ENCODE data around the gene ROR2. TPM values are rescaled to one million over a fixed set of nuclear protein-coding genes. Genes with fewer than 3 reads are reported as not detected.

ROR2 gene
- total and polyA plus RNA-seq, 2 experiments from 2014 or later, result 8.1 to 18.8 TPM

GRCh38 chr9:91847581-91848091 is 102.4 kb downstream of the ROR2 start:
- H3K4me1 Mint-ChIP-seq, result peaks cover 34% of the 10 kb centered on the region
- no peaks in the 10 kb centered on the region for H3K36me3 ChIP-seq (ENCODE audit: insufficient read depth)
- no peak for ATAC-seq

More at GRCh38 chr9:91847581-91848091, 102.4 kb downstream of the ROR2 start:
- no peaks in the 10 kb centered on the region for H3F3A ChIP-seq (replicated peaks; ENCODE audit: low read depth)
- H3K9me3 Mint-ChIP-seq, result no peaks in the 10 kb centered on the region
- TF ChIP-seq REST (IDR thresholded peaks at IDR 0.05; ENCODE audit: unreplicated experiment) (no peak), JUNB (IDR thresholded peaks at IDR 0.05; ENCODE audit: unreplicated experiment) (no peak), POLR2AphosphoS5 (IDR thresholded peaks at IDR 0.05; ENCODE audit: low read depth) (no peak), STAT1 (IDR thresholded peaks at IDR 0.05; ENCODE audit: unreplicated experiment) (no peak), ZNF462 (CRISPR knock-in tag; IDR thresholded peaks at IDR 0.05) (no peak), ETS1 (IDR thresholded peaks at IDR 0.05) (no peak), EZH2phosphoT487 (IDR thresholded peaks at IDR 0.05; ENCODE audit: unreplicated experiment) (no peak), CTCF (conservative IDR thresholded peaks at IDR 0.05; ENCODE audit: low read depth in 2 of 2) (no peak), CREB1 (CRISPR knock-in tag; IDR thresholded peaks at IDR 0.05; ENCODE audit: low read depth) (no peak), NANOG (IDR thresholded peaks at IDR 0.05; ENCODE audit: borderline replicate concordance) (no peak), EZH2 (IDR thresholded peaks at IDR 0.05; ENCODE audit: low read depth, unreplicated experiment) (no peak), ZNF114 (CRISPR knock-in tag; IDR thresholded peaks at IDR 0.05) (no peak), ZNF331 (CRISPR knock-in tag; IDR thresholded peaks at IDR 0.05; ENCODE audit: low read depth) (no peak)
- no peak overlapping the region for H3K4me2 ChIP-seq
- H3K4me3 ChIP-seq, result no peak overlapping the region
- no peaks in the 10 kb centered on the region for H3K79me2 ChIP-seq (replicated peaks; ENCODE audit: insufficient read depth)
- H3K36me3 Mint-ChIP-seq (ENCODE audit: low read depth), result no peaks in the 10 kb centered on the region
- H2AFZ ChIP-seq, result no peak overlapping the region
- DNase-seq (ENCODE audit: low spot score), result no peak
- H4K20me1 ChIP-seq (replicated peaks; ENCODE audit: insufficient read depth), result no peaks in the 10 kb centered on the region; the same call in 1 of the 2 replicates
- H3K27ac Mint-ChIP-seq, result no peak overlapping the region
- peaks cover 9% of the 10 kb centered on the region; the same call in 1 of the 2 replicates for H3K9me2 ChIP-seq (ENCODE audit: insufficient read depth)
- peaks cover 13% of the 10 kb centered on the region for H3K4me1 ChIP-seq (ENCODE audit: insufficient read depth)
- H3K27me3 ChIP-seq (ENCODE audit: insufficient read depth), result no peaks in the 10 kb centered on the region
- no peak overlapping the region for H3K27ac ChIP-seq (ENCODE audit: low read depth)
- H3K27me3 Mint-ChIP-seq (ENCODE audit: insufficient read depth, low read depth, poor library complexity), result peaks cover 13% of the 10 kb centered on the region
- no peak overlapping the region for H3K4me3 Mint-ChIP-seq

Data from GM23338 (cell line).